DOHH2 (cell line): ENCODE results near the gene STK4.

Experiments used
- H3F3A ChIP-seq: fragments of 200-600 bp; sonication (generic), shearing (Covaris generic); 2 replicates; pipeline ENCODE4 v1.6.0; 2016; ENCODE audit warnings: antibody characterized with exemption, mild to moderate bottlenecking; ENCODE audit not compliant: control insufficient read depth, insufficient read depth
- H3K27ac ChIP-seq: fragments of 200-600 bp; sonication (generic); 2 replicates; pipeline ENCODE4 v1.5.1; 2014; ENCODE audit warnings: low read depth, mild to moderate bottlenecking, low read length, moderate library complexity
- H3K27me3 ChIP-seq: fragments of 200-600 bp; sonication (generic); 2 replicates; pipeline ENCODE4 v1.6.1; 2014; ENCODE audit warnings: mild to moderate bottlenecking, low read length, mixed read lengths; ENCODE audit not compliant: control insufficient read depth
- H3K36me3 ChIP-seq: fragments of 200-600 bp; sonication (generic); 2 replicates; pipeline ENCODE4 v1.6.1; 2014; ENCODE audit warnings: mild to moderate bottlenecking, low read length, moderate library complexity, mixed read lengths; ENCODE audit not compliant: control insufficient read depth
- H3K4me1 ChIP-seq: fragments of 200-600 bp; sonication (generic); 2 replicates; pipeline ENCODE4 v1.6.1; 2014; ENCODE audit warnings: mild to moderate bottlenecking, low read length, mixed read lengths; ENCODE audit not compliant: control insufficient read depth
- H3K4me2 ChIP-seq: fragments of 200-600 bp; sonication (generic); 2 replicates; pipeline ENCODE4 v1.6.0; 2014; ENCODE audit warnings: mild to moderate bottlenecking, low read length, moderate library complexity
- H3K4me3 ChIP-seq: fragments of 200-600 bp; sonication (generic); 2 replicates; pipeline ENCODE4 v1.5.1; 2014; ENCODE audit warnings: mild to moderate bottlenecking, low read length, mixed read lengths
- H3K79me2 ChIP-seq: fragments of 200-600 bp; sonication (generic); 2 replicates; pipeline ENCODE4 v1.6.1; 2014; ENCODE audit warnings: mild to moderate bottlenecking, low read length, mixed read lengths; ENCODE audit not compliant: control insufficient read depth
- H3K9me2 ChIP-seq: fragments of 200-600 bp; sonication (generic); replicated peaks from 2 replicates; pipeline ENCODE4 v1.6.1; 2014; ENCODE audit warnings: mild to moderate bottlenecking, low read length, mixed read lengths; ENCODE audit not compliant: control insufficient read depth
- H3K9me3 ChIP-seq: fragments of 200-600 bp; sonication (generic); 2 replicates; pipeline ENCODE4 v1.6.1; 2014; ENCODE audit warnings: antibody characterized with exemption, low read length, mixed read lengths; ENCODE audit not compliant: control insufficient read depth, insufficient read depth
- H4K20me1 ChIP-seq: fragments of 200-600 bp; sonication (generic); 2 replicates; pipeline ENCODE4 v1.6.0; 2014; ENCODE audit warnings: low read depth, mild to moderate bottlenecking, antibody characterized with exemption, low read length, moderate library complexity; ENCODE audit not compliant: control insufficient read depth, insufficient read depth
- EZH2phosphoT487 ChIP-seq: fragments of 200-600 bp; sonication (generic); IDR thresholded peaks from 2 replicates; pipeline ENCODE4 v1.6.1; 2017; ENCODE audit warnings: borderline replicate concordance, mild to moderate bottlenecking, antibody characterized with exemption, low read length, moderate library complexity, mixed read lengths
- TF ChIP-seq, protein P1 (sequence below): fragments of 200-600 bp; sonication (generic); IDR thresholded peaks from one replicate; pipeline ENCODE4 v1.5.1; 2014; ENCODE audit warnings: antibody characterized with exemption, mild to moderate bottlenecking, low read depth, low read length; ENCODE audit not compliant: poor library complexity, severe bottlenecking

STK4 gene

GRCh38 chr20:45066372-45066771, 100.1 kb downstream of the STK4 start:
- Histone ChIP-seq H3K27ac (no peak overlapping the region), H3K36me3 (peaks cover 68% of the 10 kb centered on the region), H3F3A (no peaks in the 10 kb centered on the region), H3K79me2 (peaks cover 82% of the 10 kb centered on the region), H3K4me2 (no peak overlapping the region), H3K9me3 (no peaks in the 10 kb centered on the region), H4K20me1 (no peaks in the 10 kb centered on the region), H3K9me2 (no peaks in the 10 kb centered on the region), H3K4me1 (peaks cover 44% of the 10 kb centered on the region), H3K4me3 (no peak overlapping the region), H3K27me3 (no peaks in the 10 kb centered on the region)
- TF ChIP-seq, protein P1, sequence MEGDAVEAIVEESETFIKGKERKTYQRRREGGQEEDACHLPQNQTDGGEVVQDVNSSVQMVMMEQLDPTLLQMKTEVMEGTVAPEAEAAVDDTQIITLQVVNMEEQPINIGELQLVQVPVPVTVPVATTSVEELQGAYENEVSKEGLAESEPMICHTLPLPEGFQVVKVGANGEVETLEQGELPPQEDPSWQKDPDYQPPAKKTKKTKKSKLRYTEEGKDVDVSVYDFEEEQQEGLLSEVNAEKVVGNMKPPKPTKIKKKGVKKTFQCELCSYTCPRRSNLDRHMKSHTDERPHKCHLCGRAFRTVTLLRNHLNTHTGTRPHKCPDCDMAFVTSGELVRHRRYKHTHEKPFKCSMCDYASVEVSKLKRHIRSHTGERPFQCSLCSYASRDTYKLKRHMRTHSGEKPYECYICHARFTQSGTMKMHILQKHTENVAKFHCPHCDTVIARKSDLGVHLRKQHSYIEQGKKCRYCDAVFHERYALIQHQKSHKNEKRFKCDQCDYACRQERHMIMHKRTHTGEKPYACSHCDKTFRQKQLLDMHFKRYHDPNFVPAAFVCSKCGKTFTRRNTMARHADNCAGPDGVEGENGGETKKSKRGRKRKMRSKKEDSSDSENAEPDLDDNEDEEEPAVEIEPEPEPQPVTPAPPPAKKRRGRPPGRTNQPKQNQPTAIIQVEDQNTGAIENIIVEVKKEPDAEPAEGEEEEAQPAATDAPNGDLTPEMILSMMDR = no peak
- TF ChIP-seq EZH2phosphoT487 = no peak

DNA sequence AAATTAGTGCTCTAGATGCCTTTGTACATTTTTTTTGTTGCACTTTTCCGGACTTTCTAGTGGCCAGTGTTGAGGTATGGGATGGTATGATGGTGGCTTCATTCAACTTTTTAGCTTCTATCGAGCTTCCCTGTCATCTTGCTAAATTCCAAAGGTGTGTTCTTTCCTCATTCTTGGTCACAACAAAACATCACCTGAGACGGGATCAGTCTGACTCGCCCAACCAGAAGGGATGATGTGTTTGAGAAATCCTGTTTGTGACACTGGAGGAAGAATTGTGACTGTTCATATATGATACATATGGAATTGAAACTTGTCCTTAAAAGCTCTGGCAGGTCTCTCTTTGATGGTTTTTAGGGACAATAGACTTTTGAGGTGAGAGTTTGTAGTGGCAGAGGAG, 100.8 kb downstream of the STK4 start:
- no peak overlapping the region for H3K27ac ChIP-seq
- H3K36me3 ChIP-seq = peaks cover 66% of the 10 kb centered on the region
- no peaks in the 10 kb centered on the region for H3K9me3 ChIP-seq
- peaks cover 84% of the 10 kb centered on the region for H3K79me2 ChIP-seq
- TF ChIP-seq EZH2phosphoT487 = no peak
- TF ChIP-seq, protein P1 = no peak
- H3K9me2 ChIP-seq = no peaks in the 10 kb centered on the region
- no peaks in the 10 kb centered on the region for H3K27me3 ChIP-seq
- no peaks in the 10 kb centered on the region for H3F3A ChIP-seq
- no peaks in the 10 kb centered on the region for H4K20me1 ChIP-seq
- no peak overlapping the region for H3K4me3 ChIP-seq
- H3K4me2 ChIP-seq = no peak overlapping the region
- H3K4me1 ChIP-seq = peaks cover 37% of the 10 kb centered on the region

DNA sequence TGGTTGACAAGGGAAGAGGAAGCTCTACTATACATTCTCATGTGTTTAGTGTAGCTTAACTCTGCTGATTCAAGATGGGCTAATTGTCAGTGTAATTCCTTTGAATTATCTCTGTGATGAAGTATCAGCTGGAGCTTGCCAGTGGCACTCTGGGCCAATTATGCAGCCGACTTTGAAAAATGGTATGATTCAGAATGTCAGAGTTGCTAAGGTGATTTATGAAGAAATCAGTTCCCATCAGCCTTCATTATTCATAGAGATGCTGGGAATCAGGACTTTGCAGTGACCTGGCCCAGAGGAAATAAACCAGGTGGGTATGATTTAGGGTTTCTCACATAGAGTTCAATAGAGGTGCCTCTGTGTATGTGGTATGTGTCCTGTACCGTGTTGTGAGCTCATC, 101.2 kb downstream of the STK4 start:
- H3K79me2 ChIP-seq = peaks cover 80% of the 10 kb centered on the region
- H3K4me3 ChIP-seq = no peak overlapping the region
- H3K27ac ChIP-seq = no peak overlapping the region
- H3K36me3 ChIP-seq = peaks cover 62% of the 10 kb centered on the region
- no peaks in the 10 kb centered on the region for H3K9me3 ChIP-seq
- no peaks in the 10 kb centered on the region for H4K20me1 ChIP-seq
- H3K4me1 ChIP-seq = peaks cover 33% of the 10 kb centered on the region
- no peaks in the 10 kb centered on the region for H3K9me2 ChIP-seq
- TF ChIP-seq, protein P1 = no peak
- TF ChIP-seq EZH2phosphoT487 = no peak
- H3K27me3 ChIP-seq = no peaks in the 10 kb centered on the region
- H3K4me2 ChIP-seq = no peak overlapping the region
- H3F3A ChIP-seq = no peaks in the 10 kb centered on the region

DNA sequence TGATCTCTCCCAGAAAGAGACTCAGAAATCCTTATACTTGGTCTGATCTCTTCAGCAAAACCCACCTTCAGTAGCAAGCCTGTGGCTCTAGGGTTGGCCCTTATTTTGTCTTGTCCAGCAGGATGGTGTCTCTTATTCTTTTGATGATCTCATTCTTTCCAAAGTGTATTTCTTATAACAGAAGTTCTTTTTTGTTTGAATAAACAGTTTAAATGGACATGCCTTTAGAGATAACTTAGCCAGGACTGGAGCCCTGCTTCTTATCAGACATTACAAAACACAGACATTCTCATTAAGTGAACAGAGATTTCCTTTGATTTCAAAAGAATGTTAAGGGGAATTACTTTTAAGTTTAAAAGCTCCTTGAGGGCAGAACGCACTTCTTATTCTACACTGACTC, 102.9 kb downstream of the STK4 start:
- TF ChIP-seq EZH2phosphoT487 = no peak
- TF ChIP-seq, protein P1 = no peak
- Histone ChIP-seq H3K27me3 (no peaks in the 10 kb centered on the region), H3K4me1 (peaks cover 18% of the 10 kb centered on the region), H3K79me2 (peaks cover 69% of the 10 kb centered on the region), H3K9me3 (no peaks in the 10 kb centered on the region), H3K9me2 (no peaks in the 10 kb centered on the region), H3K27ac (no peak overlapping the region), H3K4me3 (no peak overlapping the region), H3F3A (no peaks in the 10 kb centered on the region), H3K36me3 (peaks cover 69% of the 10 kb centered on the region), H4K20me1 (no peaks in the 10 kb centered on the region), H3K4me2 (no peak overlapping the region)
